CD14-positive monocyte (primary cell): Measurements from ENCODE around the gene NUDT22. TPM values are rescaled to one million over a fixed set of nuclear protein-coding genes. Genes with fewer than 3 reads are reported as not detected.

ENCODE experiments used
- DNase-seq, 3 donors: peaks; one replicate each; pipeline ENCODE4 v3.0.0-alpha.2; 2011 to 2022
- H2AFZ ChIP-seq: 2 replicates; pipeline ENCODE4 v1.6.0; 2012; ENCODE audit warnings: mild to moderate bottlenecking, low read depth, low read length, inconsistent platforms; ENCODE audit not compliant: insufficient read depth, poor library complexity, severe bottlenecking
- H3K27ac ChIP-seq, 2 donors: 1 replicate in 1 of 2; 2 replicates in 1 of 2; pipeline ENCODE4 v1.5.1; 2012 to 2013; ENCODE audit warnings: low read length in 2 of 2, control low read depth in 1 of 2, inconsistent platforms in 1 of 2, low read depth in 1 of 2, mild to moderate bottlenecking in 1 of 2
- H3K27me3 ChIP-seq, 2 donors: one replicate each; pipeline versions ENCODE4 v1.6.0 to v1.6.1; 2011 to 2013; ENCODE audit warnings: low read length in 2 of 2; ENCODE audit not compliant: control insufficient read depth in 2 of 2, insufficient read depth in 2 of 2
- H3K36me3 ChIP-seq, 2 donors: replicated peaks in 1 of 2; 1 replicate in 1 of 2; 2 replicates in 1 of 2; pipeline versions ENCODE4 v1.5.1 to v1.6.1; 2012 to 2013; ENCODE audit warnings: low read length in 2 of 2, control low read depth in 1 of 2, inconsistent platforms in 1 of 2, mild to moderate bottlenecking in 1 of 2; ENCODE audit not compliant: insufficient read depth in 2 of 2, control insufficient read depth in 1 of 2
- H3K4me1 ChIP-seq, 2 donors: 1 replicate in 1 of 2; 2 replicates in 1 of 2; pipeline versions ENCODE4 v1.5.1 to v1.6.1; 2012 to 2013; ENCODE audit warnings: low read length in 2 of 2, control low read depth in 1 of 2, inconsistent platforms in 1 of 2, mild to moderate bottlenecking in 1 of 2, moderate library complexity in 1 of 2; ENCODE audit not compliant: insufficient read depth in 2 of 2, control insufficient read depth in 1 of 2
- H3K4me2 ChIP-seq: replicated peaks from 2 replicates; pipeline ENCODE3; 2012; ENCODE audit warnings: low read length, moderate library complexity, mild to moderate bottlenecking; ENCODE audit not compliant: poor library complexity, severe bottlenecking; ENCODE audit errors: extremely low read depth
- H3K4me3 ChIP-seq, 3 experiments: fragments of 200-600 bp in 1 of 3; sonication (generic) in 1 of 3; replicated peaks in 1 of 3; 1 replicate in 2 of 3; 2 replicates in 1 of 3; pipeline ENCODE4 v1.5.1; 2011 to 2013; ENCODE audit warnings: low read length in 3 of 3, mild to moderate bottlenecking in 3 of 3, control low read depth in 2 of 3, low read depth in 2 of 3, inconsistent platforms in 1 of 3, moderate library complexity in 1 of 3
- H3K79me2 ChIP-seq: 2 replicates; pipeline ENCODE4 v1.6.0; 2012; ENCODE audit warnings: mild to moderate bottlenecking, control low read depth, inconsistent platforms, low read length, moderate library complexity; ENCODE audit not compliant: insufficient read depth
- H3K9ac ChIP-seq: 2 replicates; pipeline ENCODE4 v1.6.0; 2017; ENCODE audit warnings: low read length, mild to moderate bottlenecking; ENCODE audit not compliant: insufficient read depth, poor library complexity, severe bottlenecking
- H3K9me3 ChIP-seq, 2 donors: replicated peaks in 1 of 2; 1 replicate in 1 of 2; 2 replicates in 1 of 2; pipeline versions ENCODE4 v1.5.1 to v1.6.1; 2012 to 2013; ENCODE audit warnings: low read length in 2 of 2, control low read depth in 1 of 2; ENCODE audit not compliant: control insufficient read depth in 1 of 2, insufficient read depth in 1 of 2
- H4K20me1 ChIP-seq: 2 replicates; pipeline ENCODE4 v1.6.0; 2012; ENCODE audit warnings: mild to moderate bottlenecking, low read length, control low read depth, moderate library complexity; ENCODE audit not compliant: insufficient read depth
- H3K27ac Mint-ChIP-seq, 7 donors: one replicate each; pipeline ENCODE4 v1.8.0; 2020; ENCODE audit warnings: mild to moderate bottlenecking in 7 of 7, mixed read lengths in 7 of 7, moderate library complexity in 6 of 7, inconsistent platforms in 2 of 7
- H3K27me3 Mint-ChIP-seq, 3 donors: one replicate each; pipeline ENCODE4 v1.8.0; 2021 to 2022; ENCODE audit warnings: low read depth in 3 of 3, mild to moderate bottlenecking in 3 of 3, mixed read lengths in 3 of 3, moderate library complexity in 3 of 3, inconsistent platforms in 1 of 3
- H3K36me3 Mint-ChIP-seq, 2 donors: one replicate each; pipeline ENCODE4 v1.8.0; 2020; ENCODE audit warnings: mixed read lengths in 2 of 2, inconsistent platforms in 1 of 2, mild to moderate bottlenecking in 1 of 2
- H3K4me1 Mint-ChIP-seq: one replicate; pipeline ENCODE4 v1.8.0; 2020; ENCODE audit warnings: mild to moderate bottlenecking, mixed read lengths
- H3K4me3 Mint-ChIP-seq, 2 donors: one replicate each; pipeline ENCODE4 v1.8.0; 2020; ENCODE audit warnings: mild to moderate bottlenecking in 2 of 2, mixed read lengths in 2 of 2, moderate library complexity in 1 of 2
- H3K9me3 Mint-ChIP-seq, 7 donors: one replicate each; pipeline ENCODE4 v1.8.0; 2020 to 2022; ENCODE audit warnings: mixed read lengths in 7 of 7, mild to moderate bottlenecking in 6 of 7, moderate library complexity in 6 of 7, inconsistent platforms in 2 of 7
- CTCF ChIP-seq: fragments of 200-600 bp; IDR thresholded peaks from one replicate; pipeline ENCODE4 v1.8.0; 2022; ENCODE audit warnings: antibody characterized with exemption, mild to moderate bottlenecking
- WGBS: methylation state at CpG from one replicate; pipeline ENCODE4 v1.1.5; 2013; ENCODE audit warnings: missing lambda C conversion rate; ENCODE audit not compliant: insufficient coverage; 5-methylcytosine and 5-hydroxymethylcytosine counted together
- intact Hi-C, 2 donors: fragments of 100-400 bp; cut with micrococcal nuclease; formaldehyde crosslinking; loops; one replicate each; pipeline versions ENCODE4 v1.15.0 to v1.15.1; 2023
- polyA plus RNA-seq, 3 donors: library from polyadenylated mRNA; depleted of rRNA in 1 of 3; unstranded in 2 of 3; stranded (reverse) in 1 of 3; fragments of 300-500 nt in 2 of 3; fragments of >200 nt in 1 of 3; fragmentation: Illumina TruSeq in 2 of 3; gene quantifications; 1 replicate in 2 of 3; 2 replicates in 1 of 3; pipeline ENCODE4 v1.2.3, GENCODE V29; 2012 to 2021

The NUDT22 gene
- polyA plus RNA-seq, 3 donors: 47.9 to 86.1 (median 56.1) TPM

GRCh38 chr11:64253481-64253880 is 27.4 kb downstream of the NUDT22 start:
- peak overlapping the region; percentile 98 for H3K4me2 ChIP-seq

GRCh38 chr11:64254326-64254725 is 28.3 kb downstream of the NUDT22 start:
- H3K4me3 Mint-ChIP-seq: no peak overlapping the region
- intact Hi-C loops: loop anchor here in 1 of 2 donors (5.0 kb wide), 1 partner anchor 33 kb away; the partner anchor contains the start of gene GPR137
- peaks cover 40 to 51% of the 10 kb centered on the region in 2 donors for H3K36me3 ChIP-seq

More at GRCh38 chr11:64253481-64253880, 27.4 kb downstream of the NUDT22 start:
- 78% methylated on average over 2 of the region's 5 CpGs for WGBS
- DNase-seq: no peak
- H3K4me3 Mint-ChIP-seq: peak overlapping the region in 1 of 2 donors; percentile 43
- H3K27me3 Mint-ChIP-seq: peaks cover 3 to 10% (median 8%) of the 10 kb centered on the region in 3 donors
- peak overlapping the region in 3 of 7 donors; percentile 26 to 50 (median 38) for H3K27ac Mint-ChIP-seq
- H3K9ac ChIP-seq: no peak overlapping the region
- no peak overlapping the region for H3K4me3 ChIP-seq
- H3K27me3 ChIP-seq: no peaks in the 10 kb centered on the region
- H3K9me3 Mint-ChIP-seq: peaks cover 0 to 1% (median 0%) of the 10 kb centered on the region in 7 donors
- H3K4me1 ChIP-seq: peaks cover 25 to 36% of the 10 kb centered on the region in 2 donors
- peaks cover 18% of the 10 kb centered on the region for H3K79me2 ChIP-seq
- peaks cover 29 to 43% of the 10 kb centered on the region in 2 donors for H3K36me3 Mint-ChIP-seq
- H2AFZ ChIP-seq: no peak overlapping the region
- intact Hi-C loops: loop anchor here (2.0 to 5.0 kb wide), 2 partner anchors 15 to 34 kb away; partner anchors contain the start of gene GPR137 (in 1 of the 2)
- TF ChIP-seq CTCF: no peak
- H4K20me1 ChIP-seq: peaks cover 28% of the 10 kb centered on the region
- no peak overlapping the region for H3K27ac ChIP-seq
- no peaks in the 10 kb centered on the region for H3K9me3 ChIP-seq
- H3K36me3 ChIP-seq: peaks cover 31 to 42% of the 10 kb centered on the region in 2 donors
- peaks cover 28% of the 10 kb centered on the region for H3K4me1 Mint-ChIP-seq

More at GRCh38 chr11:64254326-64254725, 28.3 kb downstream of the NUDT22 start:
- Histone ChIP-seq H3K9me3 (no peaks in the 10 kb centered on the region), H3K9ac (no peak overlapping the region), H3K79me2 (peaks cover 18% of the 10 kb centered on the region), H4K20me1 (peaks cover 28% of the 10 kb centered on the region), H2AFZ (no peak overlapping the region), H3K27me3 (no peaks in the 10 kb centered on the region), H3K4me3 (no peak overlapping the region), H3K4me2 (no peak overlapping the region), H3K27ac (no peak overlapping the region), H3K4me1 (peaks cover 25 to 36% of the 10 kb centered on the region in 2 donors)
- H3K27me3 Mint-ChIP-seq: peaks cover 3 to 10% (median 5%) of the 10 kb centered on the region in 3 donors
- no peak for TF ChIP-seq CTCF
- H3K27ac Mint-ChIP-seq: peak overlapping the region in 2 of 7 donors; percentile 30 to 57
- DNase-seq: no peak
- H3K36me3 Mint-ChIP-seq: peaks cover 35 to 51% of the 10 kb centered on the region in 2 donors
- peaks cover 0 to 1% (median 0%) of the 10 kb centered on the region in 7 donors for H3K9me3 Mint-ChIP-seq
- WGBS: 98% methylated on average over 5 of the region's 7 CpGs
- peaks cover 28% of the 10 kb centered on the region for H3K4me1 Mint-ChIP-seq
